GM12864 (cell line): Measurements from ENCODE around the gene FAM83B.
"Not testable (repeated sequence)": the region's sequence is repeated elsewhere in the genome, so short reads cannot be mapped to it uniquely, and the experiment has no call there.

Experiments
- DNase-seq: peaks from one replicate; pipeline ENCODE4 v3.0.0-alpha.2; 2011; ENCODE audit warnings: low read depth
- H3K4me3 ChIP-seq: 2 replicates; pipeline ENCODE4 v1.5.1; 2011; ENCODE audit warnings: mild to moderate bottlenecking, low read depth, low read length, control low read depth
- CTCF ChIP-seq: IDR thresholded peaks from 2 replicates; pipeline ENCODE4 v1.5.1; 2011; ENCODE audit warnings: low read depth, mild to moderate bottlenecking, moderate library complexity, low read length, control low read depth, inconsistent platforms; ENCODE audit errors: missing control alignments

Gene FAM83B

GRCh38 chr6:54805077-54805476, 41.5 kb upstream of the FAM83B start:
- no peak overlapping the region for H3K4me3 ChIP-seq
- TF ChIP-seq CTCF: no peak
- DNase-seq: no peak

GRCh38 chr6:54810147-54810546, 36.4 kb upstream of the FAM83B start:
- no peak for DNase-seq
- no peak overlapping the region for H3K4me3 ChIP-seq
- TF ChIP-seq CTCF: no peak

GRCh38 chr6:54813892-54814291, 32.7 kb upstream of the FAM83B start:
- no peak for TF ChIP-seq CTCF
- no peak for DNase-seq
- H3K4me3 ChIP-seq: no peak overlapping the region

GRCh38 chr6:54817236-54817635, 29.3 kb upstream of the FAM83B start:
- DNase-seq: no peak
- no peak overlapping the region for H3K4me3 ChIP-seq
- TF ChIP-seq CTCF: no peak

- no peak for DNase-seq
- H3K4me3 ChIP-seq: no peak overlapping the region
- no peak for TF ChIP-seq CTCF
Observed at GRCh38 chr6:54817834-54818233, 28.7 kb upstream of the FAM83B start.

- not testable (repeated sequence) for H3K4me3 ChIP-seq, DNase-seq
Observed at GRCh38 chr6:54824225-54824624, 22.3 kb upstream of the FAM83B start.

GRCh38 chr6:54827010-54827409, 19.6 kb upstream of the FAM83B start:
- TF ChIP-seq CTCF: no peak
- no peak overlapping the region for H3K4me3 ChIP-seq
- no peak for DNase-seq

GRCh38 chr6:54830216-54830615, 16.4 kb upstream of the FAM83B start:
- no peak for TF ChIP-seq CTCF
- no peak overlapping the region for H3K4me3 ChIP-seq

More at GRCh38 chr6:54830216-54830615, 16.4 kb upstream of the FAM83B start:
- no peak for DNase-seq
